Activated naive CD8-positive, alpha-beta T cell treated with anti-CD3 and anti-CD28 coated beads for 36 hours (primary cell): Measurements from ENCODE around the gene MFAP1. TPM values are rescaled to one million over a fixed set of nuclear protein-coding genes. Genes with fewer than 3 reads are reported as not detected.
"Not testable (repeated sequence)": the region's sequence is repeated elsewhere in the genome, so short reads cannot be mapped to it uniquely, and the experiment has no call there.

Experiments used
- DNase-seq: peaks from one replicate; pipeline ENCODE4 v3.0.0; 2021
- H3K27ac Mint-ChIP-seq: one replicate; pipeline ENCODE4 v1.8.0; 2022; ENCODE audit warnings: mild to moderate bottlenecking, moderate library complexity, mixed read lengths
- H3K27me3 Mint-ChIP-seq: one replicate; pipeline ENCODE4 v1.8.0; 2022; ENCODE audit warnings: mild to moderate bottlenecking, mixed read lengths
- H3K36me3 Mint-ChIP-seq: one replicate; pipeline ENCODE4 v1.8.0; 2021; ENCODE audit warnings: mild to moderate bottlenecking, mixed read lengths
- H3K4me1 Mint-ChIP-seq: one replicate; pipeline ENCODE4 v1.8.0; 2021; ENCODE audit warnings: mixed read lengths
- H3K4me3 Mint-ChIP-seq: one replicate; pipeline ENCODE4 v1.8.0; 2022; ENCODE audit warnings: mild to moderate bottlenecking, moderate library complexity, mixed read lengths
- H3K9me3 Mint-ChIP-seq: one replicate; pipeline ENCODE4 v1.8.0; 2022; ENCODE audit warnings: mixed read lengths
- total RNA-seq, 2 experiments: library from RNA; stranded (reverse); gene quantifications; one replicate each; pipeline ENCODE4 v1.2.3, GENCODE V29; 2021

The MFAP1 gene
- total RNA-seq, 2 experiments from 2014 or later: 48.3 to 49.6 TPM

GRCh38 chr15:43829951-43830540 is 5.6 kb upstream of the MFAP1 start:
- not testable (repeated sequence) for H3K4me3 Mint-ChIP-seq
- peaks cover 32% of the 10 kb centered on the region for H3K4me1 Mint-ChIP-seq

GRCh38 chr15:43828061-43828657 is 3.7 kb upstream of the MFAP1 start:
- peak; percentile 24 for DNase-seq
- H3K27me3 Mint-ChIP-seq: no peaks in the 10 kb centered on the region
- H3K27ac Mint-ChIP-seq: peak overlapping the region; percentile 96
- peaks cover 61% of the 10 kb centered on the region for H3K36me3 Mint-ChIP-seq
- peaks cover 3% of the 10 kb centered on the region for H3K9me3 Mint-ChIP-seq
- H3K4me1 Mint-ChIP-seq: peaks cover 40% of the 10 kb centered on the region
- H3K4me3 Mint-ChIP-seq: peak overlapping the region; percentile 88

More at GRCh38 chr15:43829951-43830540, 5.6 kb upstream of the MFAP1 start:
- not testable (repeated sequence) for H3K9me3 Mint-ChIP-seq, H3K27ac Mint-ChIP-seq, H3K27me3 Mint-ChIP-seq, DNase-seq
- peaks cover 56% of the 10 kb centered on the region for H3K36me3 Mint-ChIP-seq

- H3K36me3 Mint-ChIP-seq: peaks cover 55% of the 10 kb centered on the region
- H3K4me3 Mint-ChIP-seq: peak within 1 kb of the TSS; percentile 88
- peaks cover 3% of the 10 kb centered on the region for H3K9me3 Mint-ChIP-seq
- peak within 1 kb of the TSS; percentile 96 for H3K27ac Mint-ChIP-seq
- peaks cover 44% of the 10 kb centered on the region for H3K4me1 Mint-ChIP-seq
- no peaks in the 10 kb centered on the region for H3K27me3 Mint-ChIP-seq
- DNase-seq: peak; percentile 87
These were observed 2.2 kb upstream of the MFAP1 start, which contains the start of gene WDR76 for GRCh38 chr15:43826508-43827341. Gene WDR76, plus strand, starts transcription at chr15:43827002. Its CDS starts 31 bp downstream, at chr15:43827033.

- DNase-seq: no peak
- H3K27me3 Mint-ChIP-seq: no peaks in the 10 kb centered on the region
- H3K9me3 Mint-ChIP-seq: peaks cover 3% of the 10 kb centered on the region
- H3K36me3 Mint-ChIP-seq: peaks cover 53% of the 10 kb centered on the region
- H3K4me1 Mint-ChIP-seq: peaks cover 48% of the 10 kb centered on the region
- H3K27ac Mint-ChIP-seq: peak overlapping the region; percentile 96
- peak overlapping the region; percentile 88 for H3K4me3 Mint-ChIP-seq
These were observed 1.6 kb upstream of the MFAP1 start for GRCh38 chr15:43826029-43826507.

GRCh38 chr15:43825305-43825704 is 815 bp upstream of the MFAP1 start:
- Mint-ChIP-seq H3K27ac (peak overlapping the region; percentile 98), H3K36me3 (peaks cover 52% of the 10 kb centered on the region), H3K4me1 (peaks cover 50% of the 10 kb centered on the region), H3K4me3 (peak overlapping the region; percentile 22)
- DNase-seq, H3K9me3 Mint-ChIP-seq, H3K27me3 Mint-ChIP-seq: not testable (repeated sequence)

GRCh38 chr15:43821505-43821904 is 3.0 kb downstream of the MFAP1 start:
- Mint-ChIP-seq H3K27ac (peak overlapping the region; percentile 7), H3K4me1 (peaks cover 41% of the 10 kb centered on the region), H3K9me3 (peaks cover 3% of the 10 kb centered on the region), H3K27me3 (no peaks in the 10 kb centered on the region), H3K36me3 (peaks cover 32% of the 10 kb centered on the region), H3K4me3 (peak overlapping the region; percentile 47)
- no peak for DNase-seq

- not testable (repeated sequence) for H3K27me3 Mint-ChIP-seq, H3K27ac Mint-ChIP-seq, H3K9me3 Mint-ChIP-seq, H3K4me3 Mint-ChIP-seq, DNase-seq
- Mint-ChIP-seq H3K36me3 (peaks cover 25% of the 10 kb centered on the region), H3K4me1 (peaks cover 11% of the 10 kb centered on the region)
These were observed 9.4 kb downstream of the MFAP1 start for GRCh38 chr15:43815064-43815463.

- no peak for DNase-seq
- H3K9me3 Mint-ChIP-seq: no peaks in the 10 kb centered on the region
- peaks cover 36% of the 10 kb centered on the region for H3K36me3 Mint-ChIP-seq
- H3K27ac Mint-ChIP-seq: peak overlapping the region; percentile 61
- H3K4me3 Mint-ChIP-seq: no peak overlapping the region
- H3K4me1 Mint-ChIP-seq: peaks cover 6% of the 10 kb centered on the region
- H3K27me3 Mint-ChIP-seq: no peaks in the 10 kb centered on the region
These were observed 15.4 kb downstream of the MFAP1 start for GRCh38 chr15:43808960-43809678.

- DNase-seq: no peak
- H3K4me3 Mint-ChIP-seq: no peak overlapping the region
- H3K4me1 Mint-ChIP-seq: peaks cover 6% of the 10 kb centered on the region
- H3K9me3 Mint-ChIP-seq: no peaks in the 10 kb centered on the region
- H3K36me3 Mint-ChIP-seq: peaks cover 36% of the 10 kb centered on the region
- no peak overlapping the region for H3K27ac Mint-ChIP-seq
- H3K27me3 Mint-ChIP-seq: no peaks in the 10 kb centered on the region
These were observed 16.0 kb downstream of the MFAP1 start for GRCh38 chr15:43808435-43808950.

GRCh38 chr15:43802676-43803075 is 21.8 kb downstream of the MFAP1 start:
- not testable (repeated sequence) for H3K27me3 Mint-ChIP-seq, H3K4me3 Mint-ChIP-seq, H3K27ac Mint-ChIP-seq, DNase-seq, H3K9me3 Mint-ChIP-seq
- Mint-ChIP-seq H3K36me3 (peaks cover 57% of the 10 kb centered on the region), H3K4me1 (peaks cover 29% of the 10 kb centered on the region)

GRCh38 chr15:43800286-43801141 is 24.0 kb downstream of the MFAP1 start, which contains the start of gene HYPK:
Gene HYPK, plus strand, starts transcription at chr15:43800599. Its CDS starts 24 bp downstream, at chr15:43800623.
- peak; percentile 88 for DNase-seq
- H3K9me3 Mint-ChIP-seq: peaks cover 3% of the 10 kb centered on the region
- no peaks in the 10 kb centered on the region for H3K27me3 Mint-ChIP-seq
- H3K4me1 Mint-ChIP-seq: peaks cover 40% of the 10 kb centered on the region
- peaks cover 47% of the 10 kb centered on the region for H3K36me3 Mint-ChIP-seq
- peak within 1 kb of the TSS; percentile 97 for H3K4me3 Mint-ChIP-seq
- peak within 1 kb of the TSS; percentile 96 for H3K27ac Mint-ChIP-seq

GRCh38 chr15:43799945-43800285 is 24.6 kb downstream of the MFAP1 start, which contains the start of gene SERINC4:
Gene SERINC4, minus strand, starts transcription at chr15:43800220. Its CDS starts 234 bp downstream, at chr15:43799986.
- Mint-ChIP-seq H3K9me3 (peaks cover 3% of the 10 kb centered on the region), H3K4me1 (peaks cover 45% of the 10 kb centered on the region), H3K36me3 (peaks cover 48% of the 10 kb centered on the region), H3K27ac (peak within 1 kb of the TSS; percentile 96), H3K27me3 (no peaks in the 10 kb centered on the region), H3K4me3 (peak within 1 kb of the TSS; percentile 97)
- DNase-seq: no peak

- H3K27ac Mint-ChIP-seq: peak overlapping the region; percentile 96
- DNase-seq: peak; percentile 20
- H3K4me1 Mint-ChIP-seq: peaks cover 49% of the 10 kb centered on the region
- H3K36me3 Mint-ChIP-seq: peaks cover 53% of the 10 kb centered on the region
- peaks cover 3% of the 10 kb centered on the region for H3K9me3 Mint-ChIP-seq
- no peaks in the 10 kb centered on the region for H3K27me3 Mint-ChIP-seq
- no peak overlapping the region for H3K4me3 Mint-ChIP-seq
These were observed 25.1 kb downstream of the MFAP1 start for GRCh38 chr15:43799209-43799944.
